ENCODE results near the gene TCF7L2. TPM values are rescaled to one million over a fixed set of nuclear protein-coding genes. Genes with fewer than 3 reads are reported as not detected.

TCF7L2 gene
- total and polyA plus RNA-seq, 9 donors: 14.9 to 77.3 (median 51.5) TPM

DNA sequence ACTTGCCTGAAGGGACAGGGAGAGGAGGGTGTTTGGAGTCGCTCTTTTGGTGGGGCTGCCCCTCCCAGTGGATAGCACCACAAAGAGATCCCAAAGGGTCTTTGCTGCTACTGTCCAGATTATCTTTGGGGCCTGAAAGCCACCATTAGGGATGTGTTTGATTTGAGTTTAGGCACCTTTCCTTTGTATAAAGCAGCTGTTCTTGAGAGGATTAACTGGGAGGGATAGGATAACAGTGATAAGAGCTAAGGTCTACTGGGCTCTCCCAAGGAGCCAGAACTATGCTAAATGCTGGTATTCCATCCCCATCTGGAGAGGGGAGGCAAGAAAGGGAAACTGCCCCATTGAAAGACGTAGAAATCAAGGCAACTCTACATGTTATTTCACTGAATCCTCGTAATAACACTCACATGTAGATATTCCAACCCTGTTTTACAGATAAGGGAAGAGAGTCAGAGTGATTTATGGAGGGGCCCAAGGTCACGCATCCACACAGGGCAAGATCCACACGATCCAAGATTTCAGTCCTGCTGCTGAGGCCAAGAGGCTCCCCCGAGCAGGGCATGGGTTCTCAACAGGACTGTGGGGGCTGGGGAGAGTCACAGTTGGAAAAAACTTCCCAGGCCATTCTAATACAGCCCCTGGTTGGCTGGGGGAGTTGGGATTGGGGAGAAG is 11.1 kb upstream of the TCF7L2 start:
- no peak overlapping the region for H3K27ac ChIP-seq (ENCODE audit: low read length)

GRCh38 chr10:112945811-112946210 is 4.2 kb upstream of the TCF7L2 start:
- Histone ChIP-seq H3K36me3 (ENCODE audit: control insufficient read depth, insufficient read depth, low read length) (no peaks in the 10 kb centered on the region), H3K4me3 (ENCODE audit: low read length) (no peak overlapping the region), H3K27me3 (ENCODE audit: control insufficient read depth, insufficient read depth, low read length) (no peaks in the 10 kb centered on the region), H3K27ac (ENCODE audit: low read length) (peak overlapping the region; percentile 42), H3K9me3 (replicated peaks; ENCODE audit: control insufficient read depth, low read depth, low read length) (no peaks in the 10 kb centered on the region), H3K4me1 (ENCODE audit: control insufficient read depth, insufficient read depth, low read length) (peaks cover 14% of the 10 kb centered on the region)
- DNase-seq: peak; percentile 78
- WGBS (ENCODE audit: insufficient coverage): 25% methylated on average over 2 of the region's 5 CpGs

More for the DNA sequence above, 11.1 kb upstream of the TCF7L2 start:
- no peaks in the 10 kb centered on the region for H3K9me3 ChIP-seq (replicated peaks; ENCODE audit: control insufficient read depth, low read depth, low read length)
- H3K27me3 ChIP-seq (ENCODE audit: control insufficient read depth, insufficient read depth, low read length): no peaks in the 10 kb centered on the region
- H3K4me3 ChIP-seq (ENCODE audit: low read length): no peak overlapping the region
- DNase-seq: no peak
- WGBS (ENCODE audit: insufficient coverage): no CpG with 5 or more reads among the region's 6 CpGs
- H3K36me3 ChIP-seq (ENCODE audit: control insufficient read depth, insufficient read depth, low read length): no peaks in the 10 kb centered on the region
- H3K4me1 ChIP-seq (ENCODE audit: control insufficient read depth, insufficient read depth, low read length): no peaks in the 10 kb centered on the region

GRCh38 chr10:112946649-112947048 is 3.4 kb upstream of the TCF7L2 start:
- Histone ChIP-seq H3K9me3 (replicated peaks; ENCODE audit: control insufficient read depth, low read depth, low read length) (no peaks in the 10 kb centered on the region), H3K27ac (ENCODE audit: low read length) (no peak overlapping the region), H3K27me3 (ENCODE audit: control insufficient read depth, insufficient read depth, low read length) (no peaks in the 10 kb centered on the region), H3K4me3 (ENCODE audit: low read length) (no peak overlapping the region), H3K4me1 (ENCODE audit: control insufficient read depth, insufficient read depth, low read length) (peaks cover 14% of the 10 kb centered on the region), H3K36me3 (ENCODE audit: control insufficient read depth, insufficient read depth, low read length) (no peaks in the 10 kb centered on the region)
- WGBS (ENCODE audit: insufficient coverage): 85% methylated on average over 3 of the region's 3 CpGs
- DNase-seq: no peak

GRCh38 chr10:112948196-112948595 is 1.9 kb upstream of the TCF7L2 start:
- WGBS (ENCODE audit: insufficient coverage): no CpG with 5 or more reads among the region's 1 CpG
- no peak overlapping the region for H3K27ac ChIP-seq (ENCODE audit: low read length)

GRCh38 chr10:112949143-112949823 is 764 bp upstream of the TCF7L2 start:
- Histone ChIP-seq H3K4me1 (ENCODE audit: control insufficient read depth, insufficient read depth, low read length) (peaks cover 19% of the 10 kb centered on the region), H3K36me3 (ENCODE audit: control insufficient read depth, insufficient read depth, low read length) (no peaks in the 10 kb centered on the region), H3K4me3 (ENCODE audit: low read length) (peak overlapping the region; percentile 39), H3K9me3 (replicated peaks; ENCODE audit: control insufficient read depth, low read depth, low read length) (no peaks in the 10 kb centered on the region), H3K27ac (ENCODE audit: low read length) (peak overlapping the region; percentile 85), H3K27me3 (ENCODE audit: control insufficient read depth, insufficient read depth, low read length) (no peaks in the 10 kb centered on the region)
- 24% methylated on average over 4 of the region's 9 CpGs for WGBS (ENCODE audit: insufficient coverage)
- DNase-seq: peak; percentile 51

More at GRCh38 chr10:112948196-112948595, 1.9 kb upstream of the TCF7L2 start:
- H3K27me3 ChIP-seq (ENCODE audit: control insufficient read depth, insufficient read depth, low read length): no peaks in the 10 kb centered on the region
- no peak for DNase-seq
- H3K4me1 ChIP-seq (ENCODE audit: control insufficient read depth, insufficient read depth, low read length): peaks cover 14% of the 10 kb centered on the region
- H3K9me3 ChIP-seq (replicated peaks; ENCODE audit: control insufficient read depth, low read depth, low read length): no peaks in the 10 kb centered on the region
- H3K36me3 ChIP-seq (ENCODE audit: control insufficient read depth, insufficient read depth, low read length): no peaks in the 10 kb centered on the region
- no peak overlapping the region for H3K4me3 ChIP-seq (ENCODE audit: low read length)

- Histone ChIP-seq H3K27me3 (ENCODE audit: control insufficient read depth, insufficient read depth, low read length) (no peaks in the 10 kb centered on the region), H3K9me3 (replicated peaks; ENCODE audit: control insufficient read depth, low read depth, low read length) (no peaks in the 10 kb centered on the region), H3K4me3 (ENCODE audit: low read length) (peak overlapping the region; percentile 70), H3K36me3 (ENCODE audit: control insufficient read depth, insufficient read depth, low read length) (no peaks in the 10 kb centered on the region), H3K4me1 (ENCODE audit: control insufficient read depth, insufficient read depth, low read length) (peaks cover 20% of the 10 kb centered on the region), H3K27ac (ENCODE audit: low read length) (peak overlapping the region; percentile 99)
- under 1% methylated on average over 44 of the region's 56 CpGs for WGBS (ENCODE audit: insufficient coverage)
- peak; percentile 60 for DNase-seq
Observed at GRCh38 chr10:112950714-112951358, 789 bp downstream of the TCF7L2 start.

- WGBS (ENCODE audit: insufficient coverage): 0% methylated on average over 21 of the region's 65 CpGs
- Histone ChIP-seq H3K36me3 (ENCODE audit: control insufficient read depth, insufficient read depth, low read length) (no peaks in the 10 kb centered on the region), H3K4me3 (ENCODE audit: low read length) (peak overlapping the region; percentile 87), H3K9me3 (replicated peaks; ENCODE audit: control insufficient read depth, low read depth, low read length) (no peaks in the 10 kb centered on the region), H3K27me3 (ENCODE audit: control insufficient read depth, insufficient read depth, low read length) (no peaks in the 10 kb centered on the region), H3K27ac (ENCODE audit: low read length) (peak overlapping the region; percentile 99), H3K4me1 (ENCODE audit: control insufficient read depth, insufficient read depth, low read length) (peaks cover 21% of the 10 kb centered on the region)
- DNase-seq: peak; percentile 90
Observed at GRCh38 chr10:112951359-112952281, 1.6 kb downstream of the TCF7L2 start.

DNA sequence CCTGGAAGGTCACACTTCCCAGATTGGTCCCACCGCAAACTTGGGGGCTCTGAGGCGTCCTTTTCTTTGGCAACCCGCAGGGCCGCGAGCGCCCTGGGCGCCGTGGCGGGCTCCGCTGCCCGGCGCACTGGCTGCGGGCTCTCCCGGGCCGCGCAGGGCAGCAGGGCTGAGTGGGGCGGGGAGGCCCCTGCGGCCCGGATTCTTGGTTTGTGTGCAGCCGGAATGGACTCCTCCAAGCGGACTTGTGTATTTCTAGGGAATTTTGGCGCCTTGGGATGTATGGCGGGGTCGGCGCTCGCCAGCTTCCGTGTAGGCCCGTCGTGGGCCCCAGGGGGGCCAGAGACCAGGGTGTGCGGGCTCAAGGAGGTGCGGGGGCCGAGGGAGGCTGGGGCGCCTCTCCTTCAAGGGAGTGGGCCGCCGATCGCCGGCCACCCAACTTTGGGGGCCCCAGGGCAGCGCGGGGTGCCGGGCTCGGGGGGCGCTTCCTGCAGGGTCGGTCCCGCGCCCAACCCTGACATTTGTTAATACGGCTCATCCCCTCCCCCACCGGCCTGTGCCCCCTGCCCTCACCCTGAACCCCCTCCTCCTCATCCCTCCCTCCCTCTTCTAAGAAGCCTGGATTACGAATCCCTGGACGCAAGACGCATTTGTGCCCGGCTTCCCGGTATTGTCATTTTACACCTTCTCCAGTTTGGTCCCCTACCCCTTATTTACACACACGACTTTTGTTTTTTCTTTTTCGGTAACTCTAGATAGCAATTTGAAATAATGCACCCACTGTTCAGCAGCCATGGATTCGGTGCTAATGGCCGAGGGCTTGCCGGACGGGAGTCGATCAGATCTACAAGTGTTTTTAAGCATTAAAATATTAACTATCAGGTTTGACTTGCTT is 2.5 kb downstream of the TCF7L2 start:
- no peaks in the 10 kb centered on the region for H3K36me3 ChIP-seq (ENCODE audit: control insufficient read depth, insufficient read depth, low read length)
- peak overlapping the region; percentile 87 for H3K4me3 ChIP-seq (ENCODE audit: low read length)
- no peaks in the 10 kb centered on the region for H3K27me3 ChIP-seq (ENCODE audit: control insufficient read depth, insufficient read depth, low read length)
- DNase-seq: peak; percentile 55
- H3K9me3 ChIP-seq (replicated peaks; ENCODE audit: control insufficient read depth, low read depth, low read length): no peaks in the 10 kb centered on the region
- under 1% methylated on average over 48 of the region's 59 CpGs for WGBS (ENCODE audit: insufficient coverage)
- H3K4me1 ChIP-seq (ENCODE audit: control insufficient read depth, insufficient read depth, low read length): peaks cover 26% of the 10 kb centered on the region
- peak overlapping the region; percentile 99 for H3K27ac ChIP-seq (ENCODE audit: low read length)

All from muscle of leg (tissue), 11 donors.